ENCODE measurements around the gene STPG3. TPM values are rescaled to one million over a fixed set of nuclear protein-coding genes. Genes with fewer than 3 reads are reported as not detected.

STPG3 gene
- total RNA-seq, 2 experiments from 2014 or later: not detected

DNA sequence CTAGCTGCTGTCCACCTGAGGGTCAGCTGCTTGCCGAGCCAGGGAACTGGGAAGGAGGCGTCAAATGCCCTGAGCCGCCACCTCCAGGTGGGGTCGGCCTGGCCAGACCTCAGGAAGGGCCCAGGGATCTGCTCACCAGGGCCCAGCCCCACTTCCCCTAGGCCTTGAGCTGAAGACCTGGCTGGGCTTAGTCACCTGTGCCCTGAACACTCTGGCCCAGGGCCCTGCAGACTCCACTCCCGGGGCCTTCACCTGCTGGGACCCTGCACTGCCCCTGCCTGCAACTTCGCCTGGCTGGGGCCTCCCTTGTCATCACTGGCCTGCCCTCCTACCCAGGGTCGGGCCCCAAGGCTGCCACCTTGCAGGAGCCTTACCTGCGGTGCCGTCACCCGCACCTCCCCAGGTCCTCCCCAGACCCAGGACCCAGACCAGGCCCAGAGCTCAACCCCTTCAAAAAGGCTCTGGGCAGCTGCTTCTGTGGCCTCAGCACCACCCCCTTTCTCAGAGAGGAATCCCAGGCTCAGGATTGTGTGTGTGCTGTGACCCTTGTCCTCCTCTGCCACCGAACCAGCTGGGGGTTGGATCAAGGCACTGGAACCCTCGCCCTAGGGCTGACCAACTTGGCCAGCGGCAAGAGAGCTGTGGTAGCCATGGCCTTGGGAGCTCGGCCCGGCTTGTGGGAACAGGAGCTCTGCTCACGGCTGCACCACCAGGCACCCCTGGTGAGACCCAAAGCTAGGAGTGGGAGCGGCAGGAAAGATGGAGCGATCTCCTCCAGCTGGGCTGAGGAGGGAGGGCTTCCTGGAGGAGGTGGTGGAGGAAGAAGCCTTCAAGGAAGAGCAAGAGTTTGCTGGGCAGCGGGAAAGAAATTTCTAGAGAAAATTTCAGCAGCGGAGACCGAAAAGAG lies 2.9 kb downstream of the STPG3 start:
- peak overlapping the region; percentile 83 for H3K4me3 Mint-ChIP-seq
- CTCF ChIA-PET: interaction anchor here (0.9 to 2.5 kb wide), 6 partner anchors 13 to 169 kb away, joined by 3 to 19 read pairs (median 4); partner anchors contain the start of genes EXD3, NOXA1, RNF224 and TUBB4B
- intact Hi-C loops (cut with micrococcal nuclease): no loop called here

DNA sequence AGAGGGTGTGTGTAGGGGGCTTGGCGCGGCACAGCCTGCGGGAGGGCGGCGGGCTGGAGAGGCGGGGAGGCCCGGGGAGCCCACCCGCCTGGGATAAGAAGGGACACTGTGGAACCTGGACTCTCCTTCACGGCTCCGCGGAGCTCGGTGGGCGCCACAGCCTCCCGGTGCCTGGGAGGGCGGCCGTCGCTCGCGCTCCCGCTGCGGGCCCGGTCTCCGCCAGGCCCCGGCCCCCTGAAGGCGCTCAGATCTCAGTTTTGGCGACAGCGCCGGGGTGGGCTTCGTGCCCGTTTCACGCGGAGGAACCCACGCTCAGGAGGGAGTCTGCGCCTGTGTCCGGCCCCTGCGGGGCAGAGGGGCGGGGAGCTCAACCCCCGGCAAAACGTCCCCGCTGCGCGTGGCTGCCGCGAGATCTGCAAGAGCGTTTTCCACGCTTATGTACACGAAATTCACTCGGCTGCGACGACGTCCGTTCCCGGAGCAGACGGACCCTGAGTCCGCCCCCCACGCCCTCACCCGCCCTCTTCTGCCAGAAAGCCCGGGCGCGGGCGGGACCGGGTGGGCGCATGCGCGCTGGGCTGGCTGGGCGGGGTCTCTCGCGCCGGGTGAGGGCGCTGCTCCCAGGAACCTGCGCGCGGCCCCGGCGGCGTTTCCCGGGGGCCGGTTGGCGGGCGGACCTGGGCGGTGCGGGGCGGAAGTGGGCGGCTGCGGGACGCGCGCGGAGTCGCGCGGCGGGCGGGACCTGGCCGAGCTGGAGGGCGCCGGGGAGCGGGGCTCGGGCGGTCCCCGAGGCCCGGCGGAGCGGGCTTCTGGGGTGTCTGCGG lies 3.8 kb downstream of the STPG3 start, which contains the start of gene NELFB:
Gene NELFB (plus strand): TSS at position 704 of the 824 bp plus-strand sequence.
- intact Hi-C loops (cut with micrococcal nuclease): no loop called here
- Mint-ChIP-seq H3K36me3 (ENCODE audit: low read depth) (peaks cover 10% of the 10 kb centered on the region), H3K4me3 (peak within 1 kb of the TSS; percentile 83), H3K9me3 (no peaks in the 10 kb centered on the region), H3K27ac (peak within 1 kb of the TSS; percentile 79), H3K27me3 (no peaks in the 10 kb centered on the region), H3K4me1 (ENCODE audit: low read depth) (peaks cover 14% of the 10 kb centered on the region)
- CTCF ChIA-PET: interaction anchor here (0.9 to 2.5 kb wide), 5 partner anchors 14 to 168 kb away, joined by 3 to 19 read pairs (median 4); partner anchors contain the start of genes EXD3, NOXA1 and TUBB4B
- ATAC-seq (peak; percentile 94), DNase-seq (peak; percentile 93)
- POLR2A ChIA-PET: interaction anchor here (0.8 to 7.2 kb wide), 8 partner anchors 9 to 57 kb away, joined by 3 to 113 read pairs (median 4); partner anchors contain the start of genes NRARP, RNF224 and TUBB4B
- TF ChIP-seq, protein P1, sequence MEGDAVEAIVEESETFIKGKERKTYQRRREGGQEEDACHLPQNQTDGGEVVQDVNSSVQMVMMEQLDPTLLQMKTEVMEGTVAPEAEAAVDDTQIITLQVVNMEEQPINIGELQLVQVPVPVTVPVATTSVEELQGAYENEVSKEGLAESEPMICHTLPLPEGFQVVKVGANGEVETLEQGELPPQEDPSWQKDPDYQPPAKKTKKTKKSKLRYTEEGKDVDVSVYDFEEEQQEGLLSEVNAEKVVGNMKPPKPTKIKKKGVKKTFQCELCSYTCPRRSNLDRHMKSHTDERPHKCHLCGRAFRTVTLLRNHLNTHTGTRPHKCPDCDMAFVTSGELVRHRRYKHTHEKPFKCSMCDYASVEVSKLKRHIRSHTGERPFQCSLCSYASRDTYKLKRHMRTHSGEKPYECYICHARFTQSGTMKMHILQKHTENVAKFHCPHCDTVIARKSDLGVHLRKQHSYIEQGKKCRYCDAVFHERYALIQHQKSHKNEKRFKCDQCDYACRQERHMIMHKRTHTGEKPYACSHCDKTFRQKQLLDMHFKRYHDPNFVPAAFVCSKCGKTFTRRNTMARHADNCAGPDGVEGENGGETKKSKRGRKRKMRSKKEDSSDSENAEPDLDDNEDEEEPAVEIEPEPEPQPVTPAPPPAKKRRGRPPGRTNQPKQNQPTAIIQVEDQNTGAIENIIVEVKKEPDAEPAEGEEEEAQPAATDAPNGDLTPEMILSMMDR (IDR thresholded peaks at IDR 0.05): no peak

More for the DNA sequence above, 2.9 kb downstream of the STPG3 start:
- H3K27ac Mint-ChIP-seq: peak overlapping the region; percentile 69
- ATAC-seq (no peak), DNase-seq (no peak)
- H3K9me3 Mint-ChIP-seq: no peaks in the 10 kb centered on the region
- H3K36me3 Mint-ChIP-seq (ENCODE audit: low read depth): peaks cover 10% of the 10 kb centered on the region
- TF ChIP-seq, protein P1 (IDR thresholded peaks at IDR 0.05): no peak
- no peaks in the 10 kb centered on the region for H3K27me3 Mint-ChIP-seq
- POLR2A ChIA-PET: interaction anchor here (0.8 to 7.2 kb wide), 4 partner anchors 10 to 56 kb away, joined by 3 to 113 read pairs (median 4); partner anchors contain the start of genes RNF224 and TUBB4B
- peaks cover 14% of the 10 kb centered on the region for H3K4me1 Mint-ChIP-seq (ENCODE audit: low read depth)

DNA sequence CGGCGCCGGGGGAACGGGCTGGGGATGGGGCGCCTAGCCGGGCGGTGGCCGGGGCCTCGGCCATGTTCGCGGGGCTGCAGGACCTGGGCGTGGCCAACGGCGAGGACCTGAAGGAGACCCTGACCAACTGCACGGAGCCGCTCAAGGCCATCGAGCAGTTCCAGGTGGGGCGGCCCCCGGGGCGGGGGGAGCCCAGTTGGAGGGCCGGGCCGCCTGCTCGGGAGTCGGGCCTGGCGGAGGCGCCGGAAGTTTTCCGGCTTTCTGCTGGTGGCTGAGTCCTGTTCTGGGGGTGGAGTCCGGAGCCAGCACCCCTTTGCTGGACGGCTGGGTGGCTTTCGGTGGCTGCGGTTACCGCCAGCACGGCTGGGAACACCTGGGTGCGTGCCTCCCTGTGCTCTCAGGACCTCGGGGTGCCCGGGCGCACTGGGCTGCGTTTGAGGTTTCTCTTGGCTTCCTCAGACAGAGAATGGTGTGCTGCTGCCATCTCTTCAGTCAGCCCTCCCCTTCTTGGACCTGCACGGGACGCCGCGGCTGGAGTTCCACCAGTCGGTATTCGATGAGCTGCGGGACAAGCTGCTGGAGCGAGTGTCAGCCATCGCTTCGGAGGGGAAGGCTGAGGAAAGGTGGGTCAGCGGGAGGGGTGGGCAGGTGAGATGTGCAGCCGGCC lies 4.5 kb downstream of the STPG3 start:
- POLR2A ChIA-PET: interaction anchor here (0.8 to 7.2 kb wide), 7 partner anchors 10 to 140 kb away, joined by 3 to 113 read pairs (median 3); partner anchors contain the start of genes NRARP and TUBB4B
- H3K36me3 Mint-ChIP-seq (ENCODE audit: low read depth): peaks cover 10% of the 10 kb centered on the region
- TF ChIP-seq, protein P1 (IDR thresholded peaks at IDR 0.05): no peak
- H3K27me3 Mint-ChIP-seq: no peaks in the 10 kb centered on the region
- no peaks in the 10 kb centered on the region for H3K9me3 Mint-ChIP-seq
- peak overlapping the region; percentile 83 for H3K4me3 Mint-ChIP-seq
- peak overlapping the region; percentile 79 for H3K27ac Mint-ChIP-seq
- H3K4me1 Mint-ChIP-seq (ENCODE audit: low read depth): peaks cover 14% of the 10 kb centered on the region
- DNase-seq (peak; percentile 39), ATAC-seq (no peak)
- CTCF ChIA-PET: interaction anchor here (1.0 to 2.5 kb wide), 5 partner anchors 14 to 31 kb away, joined by 3 to 19 read pairs (median 11); partner anchors contain the start of gene TUBB4B
- intact Hi-C loops (cut with micrococcal nuclease): no loop called here

DNA sequence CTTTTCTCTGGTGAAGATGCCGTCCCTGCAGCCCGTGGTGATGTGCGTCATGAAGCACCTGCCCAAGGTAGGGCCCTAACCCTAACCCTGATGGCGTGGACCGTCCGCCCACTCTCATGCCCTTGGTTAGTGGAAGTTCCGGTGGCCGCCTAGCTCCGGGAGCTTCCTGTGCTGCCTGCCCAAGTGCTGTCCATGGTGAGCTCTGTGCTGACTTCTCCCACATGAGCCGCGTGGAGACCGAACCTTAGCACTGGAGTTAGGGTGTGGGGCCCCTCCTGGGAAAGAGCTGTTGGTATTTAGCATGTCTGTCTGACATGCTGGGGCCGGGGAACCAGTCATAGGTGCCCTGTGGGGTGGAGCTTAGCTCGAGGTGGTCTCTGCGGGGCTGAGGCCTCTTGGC lies 5.3 kb downstream of the STPG3 start:
- ATAC-seq (no peak), DNase-seq (no peak)
- intact Hi-C loops (cut with micrococcal nuclease): no loop called here
- CTCF ChIA-PET: interaction anchor here (1.0 to 1.5 kb wide), 5 partner anchors 16 to 160 kb away, joined by 3 to 13 read pairs (median 3); no protein-coding TSS in a partner anchor
- H3K27me3 Mint-ChIP-seq: no peaks in the 10 kb centered on the region
- POLR2A ChIA-PET: interaction anchor here (0.8 to 7.2 kb wide), 6 partner anchors 11 to 141 kb away, joined by 3 to 113 read pairs (median 4); partner anchors contain the start of gene TUBB4B
- TF ChIP-seq, protein P1 (IDR thresholded peaks at IDR 0.05): no peak
- no peaks in the 10 kb centered on the region for H3K9me3 Mint-ChIP-seq
- peaks cover 14% of the 10 kb centered on the region for H3K4me1 Mint-ChIP-seq (ENCODE audit: low read depth)
- H3K4me3 Mint-ChIP-seq: peak overlapping the region; percentile 83
- H3K27ac Mint-ChIP-seq: no peak overlapping the region
- peaks cover 10% of the 10 kb centered on the region for H3K36me3 Mint-ChIP-seq (ENCODE audit: low read depth)

Data from activated CD8-positive, alpha-beta T cell treated with anti-CD3 and anti-CD28 coated beads for 36 hours (primary cell).